Fibroblast of lung (primary cell): ENCODE results near the gene CAMSAP2.

ENCODE experiments used
- CTCF ChIP-seq, 2 donors: IDR thresholded peaks in 1 of 2; conservative IDR thresholded peaks in 1 of 2; 1 replicate in 1 of 2; 2 replicates in 1 of 2; pipeline ENCODE4 v1.5.1; 2011 to 2012; ENCODE audit warnings: low read length in 2 of 2, control low read depth in 1 of 2, inconsistent platforms in 1 of 2, low read depth in 1 of 2, mild to moderate bottlenecking in 1 of 2
- EZH2 ChIP-seq: IDR thresholded peaks from 2 replicates; pipeline ENCODE4 v1.5.1; 2012; ENCODE audit warnings: low read length, control low read depth, mild to moderate bottlenecking; ENCODE audit errors: missing control alignments

DNA sequence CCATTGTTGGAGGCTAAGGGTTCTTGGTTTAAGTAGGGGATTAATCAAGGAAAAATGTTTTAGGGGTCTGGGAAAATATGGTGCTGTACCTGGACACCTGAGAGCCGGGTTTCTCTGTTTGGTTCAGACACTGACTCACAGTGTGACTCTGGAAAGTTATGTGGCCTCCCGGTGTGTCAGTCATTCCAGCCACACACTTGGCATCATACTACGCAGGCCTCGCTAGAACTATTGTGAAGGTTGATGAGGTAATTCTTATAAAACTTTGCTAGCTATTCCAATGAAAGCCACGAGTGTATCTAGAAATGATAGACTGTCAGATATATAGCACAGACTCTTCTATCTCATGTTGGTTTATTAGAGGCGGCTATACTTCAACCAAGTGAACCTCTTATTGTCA, 4.8 kb upstream of the CAMSAP2 start:
- TF ChIP-seq CTCF (conservative IDR thresholded peaks at IDR 0.05 in 1 of 2, IDR thresholded peaks at IDR 0.05 in 1 of 2; ENCODE audit: low read depth in 1 of 2, low read length in 2 of 2) (no peak), EZH2 (no peak)
